GM23338 (cell line): ENCODE measurements around the gene RBP7. TPM values are rescaled to one million over a fixed set of nuclear protein-coding genes. Genes with fewer than 3 reads are reported as not detected.

Experiments
- ATAC-seq: fragments of 200-7000 bp; cut with Tn5 transposase; 3 replicates; pipeline ENCODE4 v1.9.1; 2020
- DNase-seq: peaks from one replicate; pipeline ENCODE4 v3.0.0-alpha.2; 2015; ENCODE audit warnings: low spot score
- H2AFZ ChIP-seq: fragments of 200-600 bp; sonication (generic); 2 replicates; pipeline ENCODE4 v1.8.0; 2016; ENCODE audit warnings: antibody characterized with exemption, mild to moderate bottlenecking, moderate library complexity
- H3F3A ChIP-seq: fragments of 200-600 bp; sonication (generic); replicated peaks from 2 replicates; pipeline ENCODE4 v1.8.0; 2017; ENCODE audit warnings: antibody characterized with exemption, mixed run types, low read depth
- H3K27ac ChIP-seq: fragments of 200-600 bp; sonication (generic); 2 replicates; pipeline ENCODE4 v1.6.1; 2016; ENCODE audit warnings: low read depth
- H3K27me3 ChIP-seq: fragments of 200-600 bp; sonication (generic); 2 replicates; pipeline ENCODE4 v1.8.0; 2016; ENCODE audit warnings: mild to moderate bottlenecking, mixed run types, moderate library complexity; ENCODE audit not compliant: insufficient read depth
- H3K36me3 ChIP-seq: fragments of 200-600 bp; sonication (generic); 2 replicates; pipeline ENCODE4 v1.8.0; 2016; ENCODE audit warnings: mild to moderate bottlenecking; ENCODE audit not compliant: insufficient read depth
- H3K4me1 ChIP-seq: fragments of 200-600 bp; sonication (generic); 2 replicates; pipeline ENCODE4 v1.8.0; 2016; ENCODE audit warnings: mild to moderate bottlenecking, moderate library complexity; ENCODE audit not compliant: insufficient read depth
- H3K4me2 ChIP-seq: fragments of 200-600 bp; sonication (generic); 2 replicates; pipeline ENCODE4 v1.7.1; 2017; ENCODE audit warnings: mixed run types
- H3K4me3 ChIP-seq: fragments of 200-600 bp; sonication (generic); 2 replicates; pipeline ENCODE4 v1.6.1; 2016; ENCODE audit warnings: mixed run types
- H3K79me2 ChIP-seq: fragments of 200-600 bp; sonication (generic); replicated peaks from 2 replicates; pipeline ENCODE4 v1.8.0; 2017; ENCODE audit warnings: mild to moderate bottlenecking; ENCODE audit not compliant: insufficient read depth
- H3K9me2 ChIP-seq: fragments of 200-600 bp; sonication (generic); 2 replicates; pipeline ENCODE4 v1.8.0; 2017; ENCODE audit not compliant: insufficient read depth
- H4K20me1 ChIP-seq: fragments of 200-600 bp; sonication (generic); replicated peaks from 2 replicates; pipeline ENCODE4 v1.8.0; 2017; ENCODE audit warnings: mild to moderate bottlenecking; ENCODE audit not compliant: insufficient read depth
- H3K27ac Mint-ChIP-seq: 2 replicates; pipeline ENCODE4 v1.8.0; 2020; ENCODE audit warnings: inconsistent platforms, mild to moderate bottlenecking, moderate library complexity, mixed read lengths
- H3K27me3 Mint-ChIP-seq: 3 replicates; pipeline ENCODE4 v1.8.0; 2022; ENCODE audit warnings: low read depth, mild to moderate bottlenecking, moderate library complexity, mixed read lengths, inconsistent platforms; ENCODE audit not compliant: insufficient read depth, poor library complexity
- H3K36me3 Mint-ChIP-seq: 3 replicates; pipeline ENCODE4 v1.8.0; 2021; ENCODE audit warnings: low read depth, mild to moderate bottlenecking, inconsistent platforms, moderate library complexity, mixed read lengths
- H3K4me1 Mint-ChIP-seq: 3 replicates; pipeline ENCODE4 v1.8.0; 2020; ENCODE audit warnings: mild to moderate bottlenecking, inconsistent platforms, mixed read lengths
- H3K4me3 Mint-ChIP-seq: 3 replicates; pipeline ENCODE4 v1.8.0; 2021; ENCODE audit warnings: moderate library complexity, mild to moderate bottlenecking, inconsistent platforms, mixed read lengths
- H3K9me3 Mint-ChIP-seq: 3 replicates; pipeline ENCODE4 v1.8.0; 2020; ENCODE audit warnings: moderate library complexity, mild to moderate bottlenecking, inconsistent platforms, mixed read lengths
- CREB1 ChIP-seq: fragments of 250-450 bp; sonication (Bioruptor Pico); IDR thresholded peaks from 2 replicates; pipeline ENCODE4 v1.5.0; 2020; ENCODE audit warnings: low read depth, mild to moderate bottlenecking, moderate library complexity
- EZH2 ChIP-seq: fragments of 200-600 bp; sonication (generic); IDR thresholded peaks from one replicate; pipeline ENCODE4 v1.8.0; 2017; ENCODE audit warnings: antibody characterized with exemption, mild to moderate bottlenecking, low read depth; ENCODE audit not compliant: unreplicated experiment
- EZH2phosphoT487 ChIP-seq: fragments of 200-600 bp; sonication (generic); IDR thresholded peaks from one replicate; pipeline ENCODE4 v1.8.1; 2018; ENCODE audit warnings: antibody characterized with exemption; ENCODE audit not compliant: unreplicated experiment
- JUNB ChIP-seq: IDR thresholded peaks from one replicate; pipeline ENCODE4 v1.6.1; 2016; ENCODE audit warnings: antibody characterized with exemption; ENCODE audit not compliant: unreplicated experiment
- NANOG ChIP-seq: IDR thresholded peaks from 2 replicates; pipeline ENCODE4 v1.6.1; 2016; ENCODE audit warnings: antibody characterized with exemption, borderline replicate concordance
- POLR2AphosphoS5 ChIP-seq: IDR thresholded peaks from 2 replicates; pipeline ENCODE4 v1.6.1; 2016; ENCODE audit warnings: antibody characterized with exemption, low read depth
- STAT1 ChIP-seq: IDR thresholded peaks from one replicate; pipeline ENCODE4 v1.6.1; 2016; ENCODE audit warnings: antibody characterized with exemption; ENCODE audit not compliant: unreplicated experiment
- ZNF331 ChIP-seq: fragments of 250-450 bp; sonication (Bioruptor Pico); IDR thresholded peaks from 2 replicates; pipeline ENCODE4 v1.5.0; 2020; ENCODE audit warnings: low read depth, mild to moderate bottlenecking, moderate library complexity
- polyA plus RNA-seq: library from polyadenylated mRNA; unstranded; fragments of >200 nt; fragmentation: Nextera tagmentation; extraction: Ambion mirVana; gene quantifications from 2 replicates; pipeline ENCODE4 v1.2.1, GENCODE V29; 2016
- total RNA-seq: library from RNA; depleted of rRNA; stranded (reverse); fragments of >200 nt; shearing (Covaris generic); gene quantifications from 2 replicates; pipeline ENCODE4 v1.2.3, GENCODE V29; 2014
- TF ChIP-seq, protein P1 (sequence below): IDR thresholded peaks from one replicate; pipeline ENCODE4 v1.6.1; 2018; ENCODE audit warnings: antibody characterized with exemption; ENCODE audit not compliant: unreplicated experiment
- TF ChIP-seq, protein P2 (sequence below), 2 experiments: fragments of 200-600 bp in 1 of 2; sonication (generic) in 1 of 2; conservative IDR thresholded peaks; 2 replicates each; pipeline versions ENCODE4 v1.5.1 to v1.6.1; 2016 to 2017; ENCODE audit warnings: antibody characterized with exemption in 2 of 2, low read depth in 2 of 2, mild to moderate bottlenecking in 2 of 2, moderate library complexity in 1 of 2
- TF ChIP-seq, protein P3 (sequence below): IDR thresholded peaks from 2 replicates; pipeline ENCODE4 v1.6.1; 2016; ENCODE audit warnings: antibody characterized with exemption

RBP7 gene
- total and polyA plus RNA-seq, 2 experiments from 2014 or later, result 3.2 to 16.7 TPM

DNA sequence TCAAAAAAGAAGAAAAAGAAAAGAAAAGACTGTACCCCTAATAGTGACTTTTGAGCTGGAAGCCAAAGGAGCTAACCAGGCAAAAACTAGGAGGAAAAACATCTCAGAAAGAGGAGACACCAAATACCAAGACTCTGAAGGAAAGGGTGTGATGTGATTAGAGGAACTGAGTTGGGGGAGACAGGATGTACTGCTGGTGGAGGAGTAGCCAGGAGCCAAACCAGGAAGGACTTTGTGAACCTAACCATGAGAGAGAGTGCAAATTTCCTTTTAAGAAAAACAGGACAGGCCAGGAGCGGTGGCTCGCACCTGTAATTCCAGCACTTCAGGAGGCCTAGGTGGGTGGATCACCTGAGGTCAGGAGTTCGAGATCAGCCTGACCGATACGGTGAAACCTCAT lies 4.1 kb upstream of the RBP7 start (continued):
- TF ChIP-seq, protein P1, sequence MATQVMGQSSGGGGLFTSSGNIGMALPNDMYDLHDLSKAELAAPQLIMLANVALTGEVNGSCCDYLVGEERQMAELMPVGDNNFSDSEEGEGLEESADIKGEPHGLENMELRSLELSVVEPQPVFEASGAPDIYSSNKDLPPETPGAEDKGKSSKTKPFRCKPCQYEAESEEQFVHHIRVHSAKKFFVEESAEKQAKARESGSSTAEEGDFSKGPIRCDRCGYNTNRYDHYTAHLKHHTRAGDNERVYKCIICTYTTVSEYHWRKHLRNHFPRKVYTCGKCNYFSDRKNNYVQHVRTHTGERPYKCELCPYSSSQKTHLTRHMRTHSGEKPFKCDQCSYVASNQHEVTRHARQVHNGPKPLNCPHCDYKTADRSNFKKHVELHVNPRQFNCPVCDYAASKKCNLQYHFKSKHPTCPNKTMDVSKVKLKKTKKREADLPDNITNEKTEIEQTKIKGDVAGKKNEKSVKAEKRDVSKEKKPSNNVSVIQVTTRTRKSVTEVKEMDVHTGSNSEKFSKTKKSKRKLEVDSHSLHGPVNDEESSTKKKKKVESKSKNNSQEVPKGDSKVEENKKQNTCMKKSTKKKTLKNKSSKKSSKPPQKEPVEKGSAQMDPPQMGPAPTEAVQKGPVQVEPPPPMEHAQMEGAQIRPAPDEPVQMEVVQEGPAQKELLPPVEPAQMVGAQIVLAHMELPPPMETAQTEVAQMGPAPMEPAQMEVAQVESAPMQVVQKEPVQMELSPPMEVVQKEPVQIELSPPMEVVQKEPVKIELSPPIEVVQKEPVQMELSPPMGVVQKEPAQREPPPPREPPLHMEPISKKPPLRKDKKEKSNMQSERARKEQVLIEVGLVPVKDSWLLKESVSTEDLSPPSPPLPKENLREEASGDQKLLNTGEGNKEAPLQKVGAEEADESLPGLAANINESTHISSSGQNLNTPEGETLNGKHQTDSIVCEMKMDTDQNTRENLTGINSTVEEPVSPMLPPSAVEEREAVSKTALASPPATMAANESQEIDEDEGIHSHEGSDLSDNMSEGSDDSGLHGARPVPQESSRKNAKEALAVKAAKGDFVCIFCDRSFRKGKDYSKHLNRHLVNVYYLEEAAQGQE, result no peak
- TF ChIP-seq ZNF331 (CRISPR knock-in tag) (no peak), POLR2AphosphoS5 (no peak), EZH2phosphoT487 (no peak), NANOG (no peak)
- TF ChIP-seq, protein P2, sequence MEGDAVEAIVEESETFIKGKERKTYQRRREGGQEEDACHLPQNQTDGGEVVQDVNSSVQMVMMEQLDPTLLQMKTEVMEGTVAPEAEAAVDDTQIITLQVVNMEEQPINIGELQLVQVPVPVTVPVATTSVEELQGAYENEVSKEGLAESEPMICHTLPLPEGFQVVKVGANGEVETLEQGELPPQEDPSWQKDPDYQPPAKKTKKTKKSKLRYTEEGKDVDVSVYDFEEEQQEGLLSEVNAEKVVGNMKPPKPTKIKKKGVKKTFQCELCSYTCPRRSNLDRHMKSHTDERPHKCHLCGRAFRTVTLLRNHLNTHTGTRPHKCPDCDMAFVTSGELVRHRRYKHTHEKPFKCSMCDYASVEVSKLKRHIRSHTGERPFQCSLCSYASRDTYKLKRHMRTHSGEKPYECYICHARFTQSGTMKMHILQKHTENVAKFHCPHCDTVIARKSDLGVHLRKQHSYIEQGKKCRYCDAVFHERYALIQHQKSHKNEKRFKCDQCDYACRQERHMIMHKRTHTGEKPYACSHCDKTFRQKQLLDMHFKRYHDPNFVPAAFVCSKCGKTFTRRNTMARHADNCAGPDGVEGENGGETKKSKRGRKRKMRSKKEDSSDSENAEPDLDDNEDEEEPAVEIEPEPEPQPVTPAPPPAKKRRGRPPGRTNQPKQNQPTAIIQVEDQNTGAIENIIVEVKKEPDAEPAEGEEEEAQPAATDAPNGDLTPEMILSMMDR (conservative IDR thresholded peaks at IDR 0.05; ENCODE audit: low read depth in 2 of 2), result no peak

DNA sequence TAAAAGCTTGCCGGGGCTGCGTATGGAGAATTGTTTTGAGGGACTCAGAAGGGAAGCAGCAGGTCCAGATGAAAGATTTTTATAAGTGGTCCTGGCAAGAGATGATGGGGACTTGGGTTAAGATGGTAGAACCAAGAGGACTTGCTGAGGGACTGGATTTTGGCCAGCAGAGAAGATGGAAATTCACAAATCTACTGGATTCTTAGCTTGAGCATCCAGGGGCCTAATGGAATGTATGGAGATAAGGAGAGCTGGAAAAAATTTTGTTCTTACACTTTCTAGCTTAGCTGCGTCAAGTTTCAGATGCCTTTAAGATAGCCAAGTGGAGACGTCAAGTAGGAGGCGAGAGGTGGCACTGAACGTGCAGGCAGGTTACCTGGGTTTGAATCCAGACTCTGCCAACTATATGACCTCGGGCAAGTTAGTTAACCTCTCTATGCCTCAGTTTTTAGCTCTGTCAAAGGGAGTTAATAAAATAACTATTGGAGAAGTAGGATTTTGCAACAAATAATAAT lies 3.4 kb upstream of the RBP7 start:
- no peak overlapping the region for H3K27ac Mint-ChIP-seq
- Histone ChIP-seq H3K9me2 (no peaks in the 10 kb centered on the region), H3K4me3 (no peak overlapping the region), H3K79me2 (no peaks in the 10 kb centered on the region), H3K36me3 (no peaks in the 10 kb centered on the region), H3K4me2 (no peak overlapping the region), H3K4me1 (no peaks in the 10 kb centered on the region), H3K27me3 (peaks cover 37% of the 10 kb centered on the region), H4K20me1 (no peaks in the 10 kb centered on the region), H3F3A (peaks cover 7% of the 10 kb centered on the region; the same call in 1 of the 2 replicates), H2AFZ (no peak overlapping the region), H3K27ac (no peak overlapping the region)
- no peaks in the 10 kb centered on the region for H3K9me3 Mint-ChIP-seq
- no peak for ATAC-seq
- H3K4me3 Mint-ChIP-seq, result no peak overlapping the region
- H3K36me3 Mint-ChIP-seq, result no peaks in the 10 kb centered on the region; the same call in 2 of the 3 replicates
- peaks cover 5% of the 10 kb centered on the region; the same call in 2 of the 3 replicates for H3K4me1 Mint-ChIP-seq
- H3K27me3 Mint-ChIP-seq, result peaks cover 29% of the 10 kb centered on the region
- DNase-seq, result no peak
- TF ChIP-seq EZH2phosphoT487 (no peak), NANOG (no peak), STAT1 (no peak), JUNB (no peak), EZH2 (no peak), CREB1 (CRISPR knock-in tag) (no peak), POLR2AphosphoS5 (no peak), ZNF331 (CRISPR knock-in tag) (no peak)
- TF ChIP-seq, protein P1, result no peak
- TF ChIP-seq, protein P3, sequence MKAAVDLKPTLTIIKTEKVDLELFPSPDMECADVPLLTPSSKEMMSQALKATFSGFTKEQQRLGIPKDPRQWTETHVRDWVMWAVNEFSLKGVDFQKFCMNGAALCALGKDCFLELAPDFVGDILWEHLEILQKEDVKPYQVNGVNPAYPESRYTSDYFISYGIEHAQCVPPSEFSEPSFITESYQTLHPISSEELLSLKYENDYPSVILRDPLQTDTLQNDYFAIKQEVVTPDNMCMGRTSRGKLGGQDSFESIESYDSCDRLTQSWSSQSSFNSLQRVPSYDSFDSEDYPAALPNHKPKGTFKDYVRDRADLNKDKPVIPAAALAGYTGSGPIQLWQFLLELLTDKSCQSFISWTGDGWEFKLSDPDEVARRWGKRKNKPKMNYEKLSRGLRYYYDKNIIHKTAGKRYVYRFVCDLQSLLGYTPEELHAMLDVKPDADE, result no peak
- TF ChIP-seq, protein P2 (conservative IDR thresholded peaks at IDR 0.05; ENCODE audit: low read depth in 2 of 2), result no peak
